ENCODE results near the gene RTL10. TPM values are rescaled to one million over a fixed set of nuclear protein-coding genes. Genes with fewer than 3 reads are reported as not detected.

RTL10 gene
- total and polyA plus RNA-seq, 9 donors: 7.1 to 54.3 (median 15.3) TPM

- Histone ChIP-seq H3K36me3 (no peaks in the 10 kb centered on the region), H3K4me1 (ENCODE audit: insufficient read depth) (peaks cover 3% of the 10 kb centered on the region), H3K9me3 (no peaks in the 10 kb centered on the region), H3K27ac (no peak overlapping the region), H3K27me3 (no peaks in the 10 kb centered on the region), H3K4me3 (no peak overlapping the region)
- 65 to 78% (median 77%) methylated on average over 27 of the region's 27 CpGs for WGBS, 3 donors
- DNase-seq: peak; percentile 8 to 32 (median 17)
- intact Hi-C loops (cut with DNase I): no loop called here
- TF ChIP-seq EP300 (IDR thresholded peaks at IDR 0.05) (no peak), POLR2A (IDR thresholded peaks at IDR 0.05) (no peak)
- TF ChIP-seq, protein P1, sequence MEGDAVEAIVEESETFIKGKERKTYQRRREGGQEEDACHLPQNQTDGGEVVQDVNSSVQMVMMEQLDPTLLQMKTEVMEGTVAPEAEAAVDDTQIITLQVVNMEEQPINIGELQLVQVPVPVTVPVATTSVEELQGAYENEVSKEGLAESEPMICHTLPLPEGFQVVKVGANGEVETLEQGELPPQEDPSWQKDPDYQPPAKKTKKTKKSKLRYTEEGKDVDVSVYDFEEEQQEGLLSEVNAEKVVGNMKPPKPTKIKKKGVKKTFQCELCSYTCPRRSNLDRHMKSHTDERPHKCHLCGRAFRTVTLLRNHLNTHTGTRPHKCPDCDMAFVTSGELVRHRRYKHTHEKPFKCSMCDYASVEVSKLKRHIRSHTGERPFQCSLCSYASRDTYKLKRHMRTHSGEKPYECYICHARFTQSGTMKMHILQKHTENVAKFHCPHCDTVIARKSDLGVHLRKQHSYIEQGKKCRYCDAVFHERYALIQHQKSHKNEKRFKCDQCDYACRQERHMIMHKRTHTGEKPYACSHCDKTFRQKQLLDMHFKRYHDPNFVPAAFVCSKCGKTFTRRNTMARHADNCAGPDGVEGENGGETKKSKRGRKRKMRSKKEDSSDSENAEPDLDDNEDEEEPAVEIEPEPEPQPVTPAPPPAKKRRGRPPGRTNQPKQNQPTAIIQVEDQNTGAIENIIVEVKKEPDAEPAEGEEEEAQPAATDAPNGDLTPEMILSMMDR (IDR thresholded peaks at IDR 0.05): no peak
These were observed 18.7 kb upstream of the RTL10 start for GRCh38 chr22:19873138-19873959.

- Histone ChIP-seq H3K4me1 (ENCODE audit: insufficient read depth) (peaks cover 3% of the 10 kb centered on the region), H3K27ac (no peak overlapping the region), H3K36me3 (no peaks in the 10 kb centered on the region), H3K27me3 (no peaks in the 10 kb centered on the region), H3K9me3 (no peaks in the 10 kb centered on the region), H3K4me3 (no peak overlapping the region)
- DNase-seq: peak in 4 of 5 donors; percentile 7 to 24 (median 16)
- 50 to 64% (median 57%) methylated on average over 5 to 7 of the region's 7 CpGs for WGBS, 3 donors
- no peak for TF ChIP-seq POLR2A (IDR thresholded peaks at IDR 0.05)
- TF ChIP-seq, protein P1 (IDR thresholded peaks at IDR 0.05): no peak
- no peak for TF ChIP-seq EP300 (IDR thresholded peaks at IDR 0.05)
- intact Hi-C loops (cut with DNase I): no loop called here
These were observed 18.1 kb upstream of the RTL10 start for GRCh38 chr22:19872779-19873137.

- Histone ChIP-seq H3K4me3 (no peak overlapping the region), H3K27ac (no peak overlapping the region), H3K4me1 (ENCODE audit: insufficient read depth) (peaks cover 3% of the 10 kb centered on the region), H3K36me3 (no peaks in the 10 kb centered on the region), H3K27me3 (no peaks in the 10 kb centered on the region), H3K9me3 (no peaks in the 10 kb centered on the region)
- DNase-seq: peak; percentile 7 to 26 (median 16)
- 86 to 89% (median 87%) methylated on average over 15 to 16 of the region's 16 CpGs for WGBS, 3 donors
- TF ChIP-seq EP300 (IDR thresholded peaks at IDR 0.05) (no peak), POLR2A (IDR thresholded peaks at IDR 0.05) (no peak)
- TF ChIP-seq, protein P1 (IDR thresholded peaks at IDR 0.05): no peak
- intact Hi-C loops (cut with DNase I): no loop called here
These were observed 17.4 kb upstream of the RTL10 start for GRCh38 chr22:19871845-19872778.

GRCh38 chr22:19871023-19871844 is 16.6 kb upstream of the RTL10 start:
- H3K4me3 ChIP-seq: no peak overlapping the region
- peak in 4 of 5 donors; percentile 6 to 26 (median 12) for DNase-seq
- H3K4me1 ChIP-seq (ENCODE audit: insufficient read depth): peaks cover 3% of the 10 kb centered on the region
- H3K27ac ChIP-seq: no peak overlapping the region
- TF ChIP-seq, protein P1 (IDR thresholded peaks at IDR 0.05): no peak
- TF ChIP-seq POLR2A (IDR thresholded peaks at IDR 0.05) (no peak), EP300 (IDR thresholded peaks at IDR 0.05) (no peak)
- no peaks in the 10 kb centered on the region for H3K36me3 ChIP-seq
- intact Hi-C loops (cut with DNase I): no loop called here
- no peaks in the 10 kb centered on the region for H3K9me3 ChIP-seq
- WGBS, 3 donors: 50 to 58% (median 56%) methylated on average over 17 to 19 of the region's 19 CpGs
- no peaks in the 10 kb centered on the region for H3K27me3 ChIP-seq

Measured in ovary (tissue), 9 donors.